ENCODE measurements around the gene RITA1.

DNA sequence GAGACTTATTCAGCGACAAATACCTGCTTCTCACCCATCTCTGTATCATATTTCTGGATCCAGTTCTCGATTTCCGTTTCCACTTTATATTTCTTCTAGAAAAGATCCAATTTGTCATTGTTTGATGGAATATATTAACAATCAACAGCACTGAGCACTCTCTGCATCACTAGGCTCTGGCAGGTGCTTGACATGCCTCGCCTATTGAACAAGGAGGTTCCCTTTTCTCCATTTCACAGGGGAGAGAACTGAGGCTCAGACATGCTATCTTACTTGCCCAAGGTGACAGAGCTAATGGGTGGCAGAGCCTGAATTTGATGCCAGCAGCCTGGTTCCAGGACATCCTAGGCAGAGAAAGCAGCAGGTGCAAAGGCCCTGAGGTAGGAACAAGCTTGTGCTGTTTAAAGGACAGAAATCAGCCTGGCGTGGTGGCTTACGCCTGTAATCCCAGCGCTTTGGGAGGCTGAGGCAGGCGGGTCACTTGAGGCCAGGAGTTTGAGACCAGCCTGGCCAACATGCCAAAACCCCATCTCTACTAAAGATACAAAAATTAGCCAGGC lies 12.1 kb downstream of the RITA1 start:
- TF ChIP-seq, protein P1, sequence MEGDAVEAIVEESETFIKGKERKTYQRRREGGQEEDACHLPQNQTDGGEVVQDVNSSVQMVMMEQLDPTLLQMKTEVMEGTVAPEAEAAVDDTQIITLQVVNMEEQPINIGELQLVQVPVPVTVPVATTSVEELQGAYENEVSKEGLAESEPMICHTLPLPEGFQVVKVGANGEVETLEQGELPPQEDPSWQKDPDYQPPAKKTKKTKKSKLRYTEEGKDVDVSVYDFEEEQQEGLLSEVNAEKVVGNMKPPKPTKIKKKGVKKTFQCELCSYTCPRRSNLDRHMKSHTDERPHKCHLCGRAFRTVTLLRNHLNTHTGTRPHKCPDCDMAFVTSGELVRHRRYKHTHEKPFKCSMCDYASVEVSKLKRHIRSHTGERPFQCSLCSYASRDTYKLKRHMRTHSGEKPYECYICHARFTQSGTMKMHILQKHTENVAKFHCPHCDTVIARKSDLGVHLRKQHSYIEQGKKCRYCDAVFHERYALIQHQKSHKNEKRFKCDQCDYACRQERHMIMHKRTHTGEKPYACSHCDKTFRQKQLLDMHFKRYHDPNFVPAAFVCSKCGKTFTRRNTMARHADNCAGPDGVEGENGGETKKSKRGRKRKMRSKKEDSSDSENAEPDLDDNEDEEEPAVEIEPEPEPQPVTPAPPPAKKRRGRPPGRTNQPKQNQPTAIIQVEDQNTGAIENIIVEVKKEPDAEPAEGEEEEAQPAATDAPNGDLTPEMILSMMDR (IDR thresholded peaks at IDR 0.05; ENCODE audit: low read depth, low read length, poor library complexity, severe bottlenecking) = no peak
- no peak for TF ChIP-seq EZH2phosphoT487 (IDR thresholded peaks at IDR 0.05; ENCODE audit: borderline replicate concordance, low read length)
